Measurements from ENCODE around the gene SRGAP2C.
"Not testable (repeated sequence)": the region's sequence is repeated elsewhere in the genome, so short reads cannot be mapped to it uniquely, and the experiment has no call there.

SRGAP2C gene

DNA sequence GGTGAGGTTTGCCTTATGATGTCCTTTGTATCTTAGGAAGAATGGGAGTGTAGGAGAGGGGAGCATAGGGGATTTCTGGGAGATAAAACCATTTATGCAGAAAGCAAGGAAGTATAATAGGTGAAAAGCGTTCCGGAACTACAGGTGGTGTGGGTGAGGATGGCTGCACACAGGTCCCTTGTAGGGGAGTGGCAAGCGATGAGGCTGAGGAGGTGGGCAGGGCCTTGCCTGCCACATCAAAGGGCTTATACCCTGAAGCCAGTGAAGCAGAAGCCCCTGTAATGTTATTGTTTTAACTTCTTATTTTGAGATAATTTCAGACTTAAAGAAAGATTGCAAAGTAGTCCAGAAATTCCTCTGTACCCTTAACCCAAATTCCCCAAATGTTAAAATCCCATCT is 159.6 kb downstream of the SRGAP2C start:
- not testable (repeated sequence) for DNase-seq

DNA sequence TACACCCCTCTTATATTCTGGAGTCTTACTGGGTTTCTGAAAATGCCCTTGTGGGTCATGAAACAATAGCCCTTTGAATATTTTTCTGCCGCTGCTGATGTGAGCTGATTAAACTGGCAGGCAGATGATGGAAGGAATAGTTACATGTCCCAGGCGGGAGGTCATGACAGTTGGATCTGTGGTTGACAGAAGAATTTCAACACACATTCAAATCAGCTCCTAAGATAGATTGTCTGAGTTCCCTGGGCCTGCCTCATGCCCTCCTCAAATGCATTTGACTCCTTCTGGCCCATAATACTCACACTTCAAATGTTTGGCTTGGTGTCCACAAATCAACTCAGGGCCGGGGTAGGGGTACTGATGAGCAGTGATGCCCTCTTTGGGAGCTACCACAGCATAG is 161.9 kb downstream of the SRGAP2C start:
- not testable (repeated sequence) for DNase-seq

DNA sequence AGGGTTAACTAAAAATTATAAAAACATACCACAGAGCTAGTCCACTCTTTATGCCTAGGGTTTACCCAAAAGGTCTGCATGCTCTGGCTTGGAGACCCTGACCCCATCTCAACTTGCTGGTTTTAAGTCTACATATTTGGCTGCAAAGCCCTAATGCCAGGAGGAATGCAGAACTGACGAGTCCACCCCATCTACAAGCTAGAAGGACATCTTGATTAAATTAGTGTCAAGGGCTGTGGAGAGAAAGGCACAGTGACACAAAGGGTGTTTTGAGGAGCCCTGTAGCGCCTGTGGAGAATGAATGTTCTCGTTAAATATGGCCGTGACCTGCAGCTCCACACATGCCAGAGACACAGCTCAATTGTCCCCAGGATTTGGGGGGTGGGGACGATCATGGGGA is 162.7 kb downstream of the SRGAP2C start:
- not testable (repeated sequence) for DNase-seq

DNA sequence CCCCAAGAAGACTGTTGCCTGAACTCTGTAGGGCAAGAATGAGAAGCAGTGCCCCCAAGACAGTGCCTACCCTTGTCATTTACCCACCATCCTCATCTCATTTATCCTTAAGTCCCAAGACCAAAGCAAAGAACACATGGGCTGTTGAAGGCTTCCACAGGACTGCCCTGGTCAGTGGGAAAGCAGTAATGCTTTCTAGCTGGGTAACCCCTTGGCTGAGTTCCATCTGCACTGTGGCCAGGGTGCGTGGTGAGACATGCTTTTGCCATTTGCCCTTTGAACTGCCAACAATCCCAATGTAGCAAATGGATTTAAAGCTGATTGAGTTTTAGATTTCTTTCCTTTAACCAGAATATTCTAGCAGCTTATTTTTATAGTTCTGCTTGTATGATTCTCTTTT is 163.3 kb downstream of the SRGAP2C start:
- DNase-seq: not testable (repeated sequence)

DNA sequence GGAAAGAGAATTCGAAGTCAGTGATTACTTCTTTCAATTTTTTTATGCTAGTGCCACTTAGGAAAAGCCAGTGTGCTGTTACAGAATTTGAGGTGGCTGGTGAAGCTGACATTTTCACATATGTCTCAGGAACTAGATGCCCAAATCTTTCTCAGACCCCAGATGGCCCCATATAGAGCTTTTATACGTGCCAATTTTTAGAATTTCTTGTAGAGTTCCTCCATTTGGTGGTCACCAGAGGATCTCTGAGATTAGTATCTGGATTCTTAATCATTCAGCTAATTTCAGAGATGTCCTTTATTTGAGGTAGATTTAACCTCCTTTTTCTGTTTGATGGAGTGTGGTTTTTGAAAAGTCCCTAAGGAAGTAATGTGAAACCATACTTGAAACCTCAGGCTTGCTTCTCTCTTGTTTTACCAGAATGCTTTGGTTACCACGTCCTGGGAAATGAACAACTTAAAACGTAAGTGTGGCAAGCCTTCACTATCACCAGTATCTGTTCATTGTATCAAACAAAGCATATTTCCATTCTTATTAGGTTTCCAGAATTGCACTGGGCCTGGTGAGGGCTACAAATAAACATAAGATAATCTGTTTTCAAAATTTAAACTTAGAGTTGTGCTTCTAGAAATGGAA is 164.7 kb downstream of the SRGAP2C start:
- not testable (repeated sequence) for DNase-seq

DNA sequence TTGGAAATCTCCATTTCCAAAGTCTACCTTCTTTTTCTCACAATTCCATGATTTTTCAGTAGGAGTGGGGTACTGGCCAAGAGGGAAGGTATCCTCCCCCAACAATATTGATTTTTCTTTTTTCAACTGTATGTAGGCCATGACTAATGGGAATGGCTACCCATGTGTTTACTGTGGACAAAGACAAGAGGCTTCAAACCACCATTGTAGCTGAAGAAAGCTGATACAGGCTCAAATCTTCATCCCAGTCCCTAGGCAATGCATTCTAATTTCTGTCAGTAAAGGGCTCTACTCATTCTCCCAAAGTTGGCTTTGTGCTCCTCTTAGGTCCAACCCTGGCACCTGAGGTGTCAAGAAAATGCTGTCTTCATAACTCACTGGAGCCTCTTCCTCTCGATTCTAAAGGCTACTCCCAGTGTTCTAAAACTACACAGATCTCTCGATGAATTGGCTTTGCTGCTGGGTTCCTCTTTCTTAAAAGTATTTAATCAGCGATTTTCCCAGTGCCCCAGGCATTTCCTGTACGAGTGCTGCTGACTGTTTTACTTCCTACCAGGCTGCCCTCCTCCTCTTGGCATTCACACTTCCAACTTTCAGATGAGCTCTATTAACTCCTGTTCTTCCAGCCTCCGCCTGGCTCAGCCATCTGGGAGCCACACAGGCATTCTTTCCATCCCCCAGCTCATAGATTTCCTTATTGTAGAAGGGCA is 171.1 kb downstream of the SRGAP2C start:
- not testable (repeated sequence) for DNase-seq

DNA sequence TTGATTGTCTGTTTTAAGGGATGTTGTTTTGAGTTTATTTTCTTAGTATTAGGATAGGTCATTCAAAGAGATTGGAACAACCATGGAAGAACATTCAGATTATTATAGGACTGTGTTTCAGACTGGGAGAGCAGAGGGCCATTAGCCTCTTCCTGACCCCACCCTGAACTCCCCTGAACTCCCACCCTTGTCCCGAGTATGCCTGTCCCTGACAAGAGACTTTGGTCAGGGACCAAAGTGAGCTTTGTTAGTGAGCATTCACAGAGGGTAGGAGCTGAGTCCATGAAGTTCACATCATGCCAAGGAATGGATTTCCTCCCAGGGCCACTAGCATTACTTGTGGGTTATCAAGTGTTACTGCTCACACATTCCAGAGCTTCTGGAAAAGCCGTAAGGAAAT is 172.0 kb downstream of the SRGAP2C start:
- not testable (repeated sequence) for DNase-seq

DNA sequence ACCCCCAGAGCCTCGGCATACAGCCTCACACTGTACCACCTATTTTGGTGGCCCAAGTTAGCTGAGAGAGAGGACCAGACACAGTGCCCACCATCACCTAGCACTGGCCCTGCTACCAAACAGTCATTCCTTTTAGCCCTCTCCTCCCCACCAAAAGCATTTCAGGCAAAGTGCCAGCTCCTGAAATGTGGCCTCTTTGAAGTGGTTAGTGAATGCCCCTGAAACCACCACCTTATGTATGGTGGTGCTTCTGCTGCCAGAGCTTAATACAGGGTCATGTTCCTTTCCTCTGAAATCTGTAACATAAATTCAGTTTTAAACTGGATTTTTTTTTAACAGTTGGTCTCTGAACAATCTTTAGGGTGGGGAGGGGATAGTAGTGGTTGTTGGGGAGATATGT is 175.8 kb downstream of the SRGAP2C start:
- not testable (repeated sequence) for DNase-seq

DNA sequence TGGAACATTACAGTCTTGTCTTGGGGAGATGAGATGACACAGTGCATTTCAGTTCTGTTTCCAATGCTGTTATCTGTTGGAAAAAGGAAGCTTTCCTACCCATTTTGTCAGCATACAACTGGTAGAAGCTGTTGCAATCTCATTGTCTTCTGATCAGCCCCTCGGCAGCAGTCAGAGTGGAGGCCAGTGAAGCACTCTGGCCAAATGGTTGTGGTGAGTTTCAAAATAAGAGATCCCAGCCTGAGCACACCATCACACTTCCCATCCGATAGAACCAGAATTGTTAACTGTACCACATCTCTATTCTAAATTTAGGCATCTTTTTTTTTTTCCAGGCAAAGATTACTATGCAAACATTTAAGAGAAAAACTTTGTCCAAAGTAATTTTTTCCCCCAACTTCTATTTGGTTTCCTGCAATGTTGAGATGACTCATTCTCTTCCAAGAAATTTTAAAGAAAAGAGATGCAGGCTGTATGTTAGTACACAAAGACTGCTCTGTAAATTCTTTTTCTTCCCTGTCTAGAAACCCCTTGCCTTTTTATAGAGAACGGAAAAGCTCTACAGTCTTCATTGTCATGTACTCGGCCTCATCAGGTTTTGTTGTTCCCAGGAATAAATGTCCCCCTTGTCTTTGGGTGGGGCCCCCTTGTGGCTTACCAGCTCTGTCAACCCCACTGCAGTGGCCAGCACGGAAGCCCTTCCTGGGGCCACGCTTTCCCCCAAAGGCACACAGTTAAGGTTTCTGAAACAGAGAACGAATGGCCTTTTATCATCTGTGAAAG is 176.9 kb downstream of the SRGAP2C start:
- DNase-seq: not testable (repeated sequence)

DNA sequence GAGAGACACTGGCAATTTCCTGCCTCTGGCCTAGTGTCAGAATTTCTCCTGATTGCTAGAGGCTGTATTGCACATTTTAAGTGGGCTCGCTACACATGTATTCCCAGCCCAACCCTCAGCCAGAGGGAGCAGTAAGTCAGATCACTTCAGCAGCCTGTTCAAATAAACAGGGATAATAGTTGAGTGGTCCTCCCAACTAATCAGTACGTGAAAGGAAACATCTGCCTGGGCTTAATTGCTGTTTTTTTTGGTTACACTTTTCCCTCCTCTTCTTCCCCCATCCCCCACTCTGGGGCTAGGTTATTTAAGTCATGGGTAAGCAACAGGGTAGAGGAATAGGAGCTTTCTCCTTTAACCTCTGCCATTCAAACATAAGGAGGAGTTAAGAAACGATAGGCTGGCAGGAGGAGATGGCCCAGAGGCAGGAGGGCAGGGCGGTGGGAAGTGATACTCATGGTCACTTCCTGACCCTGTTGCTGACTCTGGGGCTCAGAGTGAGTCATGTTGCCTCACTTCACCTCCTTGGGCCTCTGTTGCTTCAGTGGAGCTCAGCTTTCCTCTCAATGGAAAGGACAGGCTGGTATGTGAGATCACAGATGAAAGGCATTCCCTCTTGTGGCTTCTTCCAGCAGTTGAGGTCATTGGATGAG is 177.6 kb downstream of the SRGAP2C start:
- DNase-seq: not testable (repeated sequence)

DNA sequence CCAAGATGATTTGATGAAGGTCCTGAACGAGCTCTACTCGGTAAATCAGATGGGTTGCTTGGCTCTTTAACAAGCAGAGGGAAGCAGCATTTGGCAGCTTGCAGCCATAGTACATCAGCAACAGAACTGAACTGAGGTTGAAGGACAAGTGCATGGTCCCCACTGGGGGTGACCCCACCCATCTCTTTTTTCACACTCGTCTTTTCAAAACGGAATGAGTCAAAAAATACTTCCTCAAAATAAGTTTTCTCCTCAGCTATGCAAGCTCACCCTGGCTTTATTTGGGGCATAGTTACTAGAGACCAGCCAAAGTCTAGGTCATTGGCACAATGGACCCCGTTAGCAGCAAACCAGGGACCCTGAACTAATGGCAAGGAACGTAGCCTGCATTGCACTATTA is 180.5 kb downstream of the SRGAP2C start:
- not testable (repeated sequence) for DNase-seq

DNA sequence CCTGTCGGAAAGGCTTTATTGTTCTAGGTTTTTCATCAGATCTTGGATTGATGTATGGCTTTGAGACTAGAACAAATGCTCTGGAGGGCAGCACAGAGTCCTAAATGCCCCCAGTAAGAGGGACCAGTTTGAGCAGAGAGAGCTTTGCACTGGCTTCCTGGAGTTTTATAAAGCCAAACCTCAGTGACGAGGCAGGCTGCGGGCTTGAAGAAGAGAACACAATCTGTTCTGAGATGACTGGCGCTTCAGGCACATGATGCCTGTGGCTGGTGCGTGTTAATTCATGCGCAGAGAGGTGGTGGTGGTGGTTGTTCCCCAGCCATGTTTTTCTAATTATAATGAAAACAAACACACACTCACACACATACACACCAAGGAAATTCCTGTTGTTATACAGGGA is 180.9 kb downstream of the SRGAP2C start:
- not testable (repeated sequence) for DNase-seq

DNA sequence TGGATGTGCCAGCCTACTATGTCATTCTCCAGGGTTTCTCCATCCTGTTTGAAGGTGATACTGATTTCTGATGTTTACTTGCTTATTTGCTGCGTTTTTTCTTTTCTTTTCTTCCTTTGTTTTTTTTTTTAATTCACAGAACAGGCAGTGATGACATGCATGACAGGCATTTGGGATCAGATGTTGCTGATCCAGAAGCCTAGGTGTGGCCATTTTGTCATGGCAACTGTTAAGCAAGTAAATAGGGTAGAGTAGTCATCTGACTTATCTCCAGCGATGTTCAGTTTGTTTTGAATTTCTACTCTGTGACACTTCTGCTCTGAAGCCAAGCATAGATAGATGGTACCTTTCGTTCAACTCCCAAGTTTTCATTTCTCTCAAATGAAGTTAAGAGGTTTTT is 181.4 kb downstream of the SRGAP2C start:
- DNase-seq: not testable (repeated sequence)

DNA sequence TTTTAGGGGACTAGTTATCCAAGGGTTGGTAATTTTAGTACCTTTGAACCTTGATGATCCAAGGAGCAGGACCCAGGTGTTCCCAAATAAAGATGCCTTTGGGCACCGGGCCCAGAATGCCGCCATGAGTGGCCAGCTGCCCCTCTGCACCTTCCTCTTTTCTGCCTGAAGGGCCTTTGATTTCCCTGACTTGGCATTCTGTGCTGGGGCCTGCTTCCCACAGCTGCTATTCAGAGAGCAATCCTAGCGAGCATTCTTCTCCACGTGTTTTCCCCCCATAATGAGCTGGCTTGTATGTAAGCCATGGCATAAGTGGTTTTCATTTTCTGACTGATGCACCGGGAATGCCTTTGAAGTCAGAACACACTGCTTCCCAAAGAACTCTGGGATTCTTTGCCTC is 184.1 kb downstream of the SRGAP2C start:
- not testable (repeated sequence) for DNase-seq

DNA sequence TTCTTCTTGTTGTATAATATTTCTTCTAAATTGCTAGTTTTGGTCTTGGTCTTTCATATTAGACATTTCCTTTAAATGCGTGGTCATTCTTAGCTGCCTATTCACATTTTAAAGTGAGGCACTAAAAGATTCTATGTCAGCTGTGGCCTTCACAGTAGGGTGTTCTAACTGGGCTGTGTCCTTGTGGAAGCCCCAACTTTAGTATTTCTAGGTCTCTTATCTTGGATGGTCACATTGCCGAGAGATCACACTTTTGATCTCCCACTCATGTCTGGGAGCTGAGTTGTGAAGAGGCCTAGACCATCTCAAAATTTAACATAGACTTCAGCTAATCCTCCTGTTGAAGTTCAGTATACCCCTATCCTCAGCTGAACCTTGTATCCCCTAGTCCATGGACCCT is 185.2 kb downstream of the SRGAP2C start:
- not testable (repeated sequence) for DNase-seq

DNA sequence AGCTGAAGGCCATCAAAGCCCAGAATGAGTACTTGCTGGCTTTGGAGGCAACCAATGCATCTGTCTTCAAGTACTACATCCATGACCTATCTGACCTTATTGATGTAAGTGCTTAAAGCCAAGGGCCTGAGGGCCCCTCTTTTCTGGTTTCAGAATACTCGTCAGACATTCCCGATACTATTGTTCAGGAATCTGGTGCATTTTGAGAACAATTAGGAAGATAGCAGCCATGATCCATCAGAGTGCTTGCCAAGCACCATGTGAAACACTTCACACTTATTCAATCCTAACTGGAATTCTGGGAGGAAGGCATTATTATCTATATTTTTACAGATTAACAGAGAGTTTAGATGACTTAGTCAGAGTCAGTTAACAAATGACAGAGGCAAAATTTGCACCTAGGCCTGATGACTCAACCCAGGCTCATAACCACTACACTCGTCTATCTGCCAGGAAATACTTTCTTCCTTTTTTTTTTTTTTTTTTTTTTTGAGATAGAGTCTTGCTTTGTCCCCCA is 190.1 kb downstream of the SRGAP2C start:
- DNase-seq: not testable (repeated sequence)

DNA sequence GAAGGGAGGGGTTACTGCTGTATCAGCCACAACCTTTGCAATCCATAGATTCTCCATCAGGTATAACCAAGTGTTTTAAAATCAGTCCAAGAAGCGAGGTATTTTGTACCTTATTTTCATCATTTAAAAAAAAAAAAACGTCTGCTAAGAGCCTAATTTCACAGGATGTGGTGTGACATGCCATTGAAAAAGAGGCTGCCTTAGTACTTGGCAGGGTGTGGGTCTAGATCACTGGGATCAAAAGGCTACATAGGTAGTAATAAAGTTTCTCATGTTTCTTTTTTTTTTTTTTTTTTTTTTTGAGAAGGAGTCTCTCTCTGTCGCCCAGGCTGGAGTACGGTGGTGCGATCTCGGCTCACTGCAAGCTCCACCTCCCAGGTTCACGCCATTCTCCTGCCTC is 192.2 kb downstream of the SRGAP2C start:
- DNase-seq: not testable (repeated sequence)

DNA sequence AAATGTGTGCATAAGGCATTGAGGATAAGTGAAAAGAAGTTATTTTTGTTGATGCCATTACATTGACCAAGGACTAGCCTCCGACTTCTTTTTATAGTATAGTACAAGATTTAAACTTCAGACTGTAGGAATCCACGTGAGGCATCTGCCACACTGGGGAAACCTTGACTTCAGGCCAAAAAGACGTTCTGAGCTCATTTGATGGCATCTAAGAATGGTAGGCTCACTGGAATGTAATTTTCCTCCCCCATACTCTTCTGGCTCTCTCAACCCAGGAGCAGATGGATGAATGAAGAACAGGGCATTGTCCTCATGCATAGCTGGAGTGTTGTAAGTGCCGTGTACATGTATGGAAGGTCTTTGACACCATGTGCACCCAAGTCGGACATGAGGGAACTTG is 194.0 kb downstream of the SRGAP2C start:
- not testable (repeated sequence) for DNase-seq

DNA sequence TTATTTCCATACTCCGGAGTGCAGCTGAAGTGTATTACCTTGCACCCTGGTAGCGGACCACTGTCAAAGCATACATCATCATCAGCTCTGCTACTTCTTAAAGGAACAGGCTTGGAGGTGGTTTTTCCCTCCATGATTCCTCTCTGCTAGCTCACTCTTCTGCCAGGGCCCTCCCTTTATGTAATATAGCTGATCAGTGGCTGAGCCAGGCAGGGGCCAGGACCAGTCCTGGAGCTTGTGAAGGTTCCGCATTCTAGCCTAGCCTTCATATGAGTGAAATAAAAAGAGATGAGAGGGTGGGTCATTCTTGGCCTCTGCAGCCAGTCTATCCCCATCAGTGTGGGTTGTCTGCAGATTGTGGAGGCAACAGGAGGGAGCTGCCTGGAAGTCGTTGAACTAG is 200.0 kb downstream of the SRGAP2C start:
- DNase-seq: not testable (repeated sequence)

DNA sequence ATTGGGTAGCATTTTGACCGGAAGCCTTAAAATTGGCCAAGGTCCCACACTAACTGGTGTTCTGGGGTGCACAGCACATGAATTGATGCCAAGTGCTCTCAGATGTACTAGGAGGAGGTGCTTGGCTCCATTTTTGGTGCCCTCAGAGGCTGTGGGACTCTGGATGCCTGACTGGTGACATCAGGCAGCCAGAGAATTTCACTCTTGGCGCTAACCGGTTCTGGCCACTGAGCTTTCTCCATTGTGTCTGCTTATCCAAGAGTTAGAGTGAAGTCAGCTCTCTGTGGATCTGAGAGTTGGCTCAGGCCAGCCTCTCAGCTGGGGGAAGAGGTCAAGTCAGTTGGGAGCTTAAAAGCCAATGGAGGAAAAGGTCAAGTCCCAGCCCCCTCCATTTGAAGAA is 200.4 kb downstream of the SRGAP2C start:
- not testable (repeated sequence) for DNase-seq

DNA sequence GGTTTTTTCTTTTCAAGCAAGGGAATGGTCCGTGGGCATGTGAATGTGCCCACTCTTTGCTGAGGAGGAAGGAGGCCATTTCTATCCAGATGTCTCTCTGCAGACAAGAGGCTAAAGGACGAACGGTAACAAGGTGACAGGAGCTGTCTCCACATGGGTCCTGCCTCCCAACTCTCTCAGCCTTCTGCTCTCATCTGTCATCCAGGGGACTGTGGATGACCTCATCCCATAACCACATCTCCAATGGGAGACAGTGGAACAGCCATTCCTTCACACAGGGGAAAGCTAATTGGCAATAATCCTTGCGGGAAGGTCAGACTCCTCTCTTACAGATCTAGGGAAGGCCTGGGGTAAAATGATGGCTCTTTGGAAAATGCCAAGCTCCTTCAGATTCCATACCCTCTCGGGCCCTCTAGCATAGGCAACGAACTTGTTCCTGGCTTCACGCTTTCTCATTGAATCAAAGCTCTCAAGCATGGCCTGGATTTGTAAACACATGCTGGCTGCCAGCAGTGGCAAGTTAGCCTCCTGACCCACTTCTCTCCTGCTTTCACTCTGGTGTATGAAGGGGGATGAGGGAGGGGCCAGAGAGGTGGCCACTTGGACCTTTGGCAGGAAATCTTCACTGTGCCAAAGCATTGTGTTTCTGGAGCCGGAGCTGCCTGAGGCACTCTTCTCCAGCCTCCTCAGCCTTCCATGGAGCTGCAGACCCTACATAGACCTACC is 201.0 kb downstream of the SRGAP2C start:
- not testable (repeated sequence) for DNase-seq

DNA sequence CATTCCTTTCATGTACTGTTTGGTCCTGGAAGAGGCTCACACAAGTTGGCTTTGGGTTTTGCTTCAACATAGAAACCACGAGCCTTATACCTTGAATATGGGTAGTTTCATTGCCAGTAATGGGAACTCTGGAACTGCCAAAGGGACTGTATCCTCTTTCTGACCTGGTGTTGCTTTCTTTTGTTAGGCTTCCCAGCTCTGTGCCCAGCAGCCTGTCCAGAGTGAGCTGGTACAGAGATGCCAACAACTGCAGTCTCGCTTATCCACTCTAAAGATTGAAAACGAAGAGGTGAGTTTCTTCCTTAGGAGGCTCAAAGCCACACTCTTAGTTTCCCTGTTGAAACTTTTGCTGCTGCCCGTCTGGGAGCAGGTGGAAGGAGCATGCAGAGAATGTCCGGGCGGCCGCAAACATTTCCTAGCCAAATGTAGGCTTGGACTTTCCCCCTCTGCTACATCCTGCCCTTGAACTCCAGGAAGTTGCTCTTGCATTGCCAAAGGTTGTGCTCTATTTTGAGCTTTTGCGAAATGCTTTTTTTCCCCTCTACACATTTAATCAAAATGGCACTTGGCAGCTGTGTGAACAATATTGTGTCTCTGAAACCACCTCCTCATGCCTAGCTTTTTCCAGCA is 201.7 kb downstream of the SRGAP2C start:
- DNase-seq: not testable (repeated sequence)

All from NCI-H2081 treated with DMSO at 0.1 percent for 48 hours (cell line).